ENCODE measurements around the gene CBFA2T2. TPM values are rescaled to one million over a fixed set of nuclear protein-coding genes. Genes with fewer than 3 reads are reported as not detected.
A peak's percentile ranks its signal among the peaks of the same experiment; 100 is the strongest.

CBFA2T2 gene
- total RNA-seq, 1 donor from 2014 or later: 84.1 TPM

GRCh38 chr20:33515569-33516216 lies 25.8 kb downstream of the CBFA2T2 start:
- Mint-ChIP-seq H3K27me3 (ENCODE audit: unreplicated experiment) (peaks cover under 1% of the 10 kb centered on the region), H3K36me3 (ENCODE audit: unreplicated experiment) (no peaks in the 10 kb centered on the region), H3K9me3 (ENCODE audit: unreplicated experiment) (peaks cover 2% of the 10 kb centered on the region), H3K4me3 (ENCODE audit: unreplicated experiment) (no peak overlapping the region), H3K27ac (ENCODE audit: unreplicated experiment) (no peak overlapping the region), H3K4me1 (ENCODE audit: low read depth, unreplicated experiment) (peaks cover 6% of the 10 kb centered on the region)
- peak; percentile 22 for TF ChIP-seq CTCF (IDR thresholded peaks at IDR 0.05; ENCODE audit: partially characterized antibody, unreplicated experiment)
- no peak for DNase-seq

GRCh38 chr20:33516882-33517281 lies 27.0 kb downstream of the CBFA2T2 start:
- Mint-ChIP-seq H3K4me1 (ENCODE audit: low read depth, unreplicated experiment) (peaks cover 16% of the 10 kb centered on the region), H3K9me3 (ENCODE audit: unreplicated experiment) (peaks cover 7% of the 10 kb centered on the region), H3K36me3 (ENCODE audit: unreplicated experiment) (no peaks in the 10 kb centered on the region), H3K4me3 (ENCODE audit: unreplicated experiment) (no peak overlapping the region), H3K27ac (ENCODE audit: unreplicated experiment) (no peak overlapping the region), H3K27me3 (ENCODE audit: unreplicated experiment) (peaks cover 3% of the 10 kb centered on the region)
- DNase-seq: no peak
- TF ChIP-seq CTCF (IDR thresholded peaks at IDR 0.05; ENCODE audit: partially characterized antibody, unreplicated experiment): no peak

DNA sequence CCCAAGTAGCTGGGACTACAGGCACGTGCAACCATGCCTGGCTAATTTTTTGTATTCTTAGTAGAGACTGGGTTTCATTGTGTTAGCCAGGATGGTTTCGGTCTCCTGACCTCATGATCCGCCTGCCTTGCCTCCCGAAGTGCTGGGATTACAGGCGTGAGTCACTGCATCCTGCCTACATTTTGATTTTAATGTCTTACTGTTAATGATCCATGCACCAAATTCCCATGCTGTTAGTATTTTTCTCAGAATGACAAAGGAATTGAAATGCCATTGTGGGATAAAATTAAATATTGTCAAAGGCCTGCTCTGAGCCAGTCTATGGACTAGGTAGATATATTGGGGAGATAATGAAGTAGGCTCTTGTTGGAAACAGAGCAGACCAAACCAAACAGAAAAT lies 28.2 kb downstream of the CBFA2T2 start:
- Mint-ChIP-seq H3K4me1 (ENCODE audit: low read depth, unreplicated experiment) (peaks cover 20% of the 10 kb centered on the region), H3K36me3 (ENCODE audit: unreplicated experiment) (no peaks in the 10 kb centered on the region), H3K27me3 (ENCODE audit: unreplicated experiment) (peaks cover 3% of the 10 kb centered on the region), H3K4me3 (ENCODE audit: unreplicated experiment) (no peak overlapping the region), H3K27ac (ENCODE audit: unreplicated experiment) (no peak overlapping the region), H3K9me3 (ENCODE audit: unreplicated experiment) (peaks cover 7% of the 10 kb centered on the region)
- DNase-seq: no peak
- no peak for TF ChIP-seq CTCF (IDR thresholded peaks at IDR 0.05; ENCODE audit: partially characterized antibody, unreplicated experiment)

- peak; percentile 22 for DNase-seq
- Mint-ChIP-seq H3K27me3 (ENCODE audit: unreplicated experiment) (peaks cover 3% of the 10 kb centered on the region), H3K27ac (ENCODE audit: unreplicated experiment) (peak overlapping the region; percentile 14), H3K4me3 (ENCODE audit: unreplicated experiment) (peak overlapping the region; percentile 27), H3K9me3 (ENCODE audit: unreplicated experiment) (peaks cover 7% of the 10 kb centered on the region), H3K4me1 (ENCODE audit: low read depth, unreplicated experiment) (peaks cover 20% of the 10 kb centered on the region), H3K36me3 (ENCODE audit: unreplicated experiment) (no peaks in the 10 kb centered on the region)
- no peak for TF ChIP-seq CTCF (IDR thresholded peaks at IDR 0.05; ENCODE audit: partially characterized antibody, unreplicated experiment)
These were observed 31.6 kb downstream of the CBFA2T2 start for GRCh38 chr20:33521461-33521860.

DNA sequence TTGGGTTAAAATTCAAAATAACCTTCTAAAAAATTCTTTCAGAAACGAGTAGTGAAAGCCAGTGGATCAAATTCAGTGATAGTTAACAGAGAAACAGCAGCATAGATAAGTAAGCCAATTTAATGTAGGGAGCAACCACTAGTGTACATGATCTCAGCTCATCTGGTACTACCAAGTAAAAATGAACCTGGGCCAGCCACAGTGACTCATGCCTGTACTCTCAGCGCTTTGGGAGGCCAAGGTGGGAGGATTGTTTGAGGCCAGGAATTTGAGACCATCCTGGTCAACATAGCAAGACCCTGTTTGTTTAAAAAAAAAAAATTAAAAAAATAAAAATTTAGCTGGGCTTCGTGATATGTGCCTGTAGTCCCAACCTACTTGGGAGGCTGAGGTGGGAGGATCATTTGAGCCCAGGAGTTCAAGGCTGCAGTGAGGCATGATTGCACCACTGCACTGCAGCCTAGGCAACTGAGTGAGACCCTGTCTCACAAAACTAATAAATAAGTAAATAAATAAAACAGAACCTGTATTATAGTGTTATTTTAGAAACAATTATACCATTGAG lies 32.4 kb downstream of the CBFA2T2 start:
- Mint-ChIP-seq H3K4me3 (ENCODE audit: unreplicated experiment) (no peak overlapping the region), H3K27ac (ENCODE audit: unreplicated experiment) (no peak overlapping the region), H3K27me3 (ENCODE audit: unreplicated experiment) (peaks cover 3% of the 10 kb centered on the region), H3K36me3 (ENCODE audit: unreplicated experiment) (no peaks in the 10 kb centered on the region), H3K9me3 (ENCODE audit: unreplicated experiment) (peaks cover 7% of the 10 kb centered on the region), H3K4me1 (ENCODE audit: low read depth, unreplicated experiment) (peaks cover 16% of the 10 kb centered on the region)
- no peak for DNase-seq
- no peak for TF ChIP-seq CTCF (IDR thresholded peaks at IDR 0.05; ENCODE audit: partially characterized antibody, unreplicated experiment)
